ENCODE measurements around the gene AXIN1.
"Not testable (repeated sequence)": the region's sequence is repeated elsewhere in the genome, so short reads cannot be mapped to it uniquely, and the experiment has no call there.

The AXIN1 gene

GRCh38 chr16:263182-263774 is 89.2 kb downstream of the AXIN1 start:
- DNase-seq, result no peak

- DNase-seq, result no peak
These were observed 90.3 kb downstream of the AXIN1 start for GRCh38 chr16:262121-262745.

- DNase-seq, result no peak
These were observed 91.4 kb downstream of the AXIN1 start for GRCh38 chr16:261031-261691.

- no peak for DNase-seq
These were observed 92.2 kb downstream of the AXIN1 start for GRCh38 chr16:260326-260725.

- no peak for DNase-seq
These were observed 92.7 kb downstream of the AXIN1 start for GRCh38 chr16:259814-260253.

- no peak for DNase-seq
These were observed 93.3 kb downstream of the AXIN1 start for GRCh38 chr16:259226-259625.

- not testable (repeated sequence) for DNase-seq
These were observed 94.4 kb downstream of the AXIN1 start for GRCh38 chr16:258091-258490.

GRCh38 chr16:255183-255582 is 97.3 kb downstream of the AXIN1 start:
- DNase-seq, result no peak

- no peak for DNase-seq
These were observed 98.1 kb downstream of the AXIN1 start for GRCh38 chr16:254461-254860.

GRCh38 chr16:253833-254232 is 98.7 kb downstream of the AXIN1 start:
- no peak for DNase-seq

- DNase-seq, result no peak
These were observed 99.9 kb downstream of the AXIN1 start for GRCh38 chr16:252366-253337.

GRCh38 chr16:249431-249830 is 103.1 kb downstream of the AXIN1 start:
- no peak for DNase-seq

GRCh38 chr16:247027-247426 is 105.5 kb downstream of the AXIN1 start:
- DNase-seq, result no peak

- DNase-seq, result no peak
These were observed 107.4 kb downstream of the AXIN1 start for GRCh38 chr16:245105-245504.

GRCh38 chr16:243348-243747 is 109.2 kb downstream of the AXIN1 start:
- no peak for DNase-seq

GRCh38 chr16:242281-242680 is 110.2 kb downstream of the AXIN1 start:
- DNase-seq, result no peak

GRCh38 chr16:240559-240958 is 112.0 kb downstream of the AXIN1 start:
- DNase-seq, result no peak

GRCh38 chr16:239948-240277 is 112.6 kb downstream of the AXIN1 start:
- no peak for DNase-seq
